SIG-M5 treated with dmso at 0.1 percent for 504 hours (cell line): ENCODE results near the gene RBP7.

Experiments used
- DNase-seq: peaks from one replicate; lab custom pipeline; 2025; ENCODE audit not compliant: unreplicated experiment; lab: John Stamatoyannopoulos, UW

Gene RBP7

DNA sequence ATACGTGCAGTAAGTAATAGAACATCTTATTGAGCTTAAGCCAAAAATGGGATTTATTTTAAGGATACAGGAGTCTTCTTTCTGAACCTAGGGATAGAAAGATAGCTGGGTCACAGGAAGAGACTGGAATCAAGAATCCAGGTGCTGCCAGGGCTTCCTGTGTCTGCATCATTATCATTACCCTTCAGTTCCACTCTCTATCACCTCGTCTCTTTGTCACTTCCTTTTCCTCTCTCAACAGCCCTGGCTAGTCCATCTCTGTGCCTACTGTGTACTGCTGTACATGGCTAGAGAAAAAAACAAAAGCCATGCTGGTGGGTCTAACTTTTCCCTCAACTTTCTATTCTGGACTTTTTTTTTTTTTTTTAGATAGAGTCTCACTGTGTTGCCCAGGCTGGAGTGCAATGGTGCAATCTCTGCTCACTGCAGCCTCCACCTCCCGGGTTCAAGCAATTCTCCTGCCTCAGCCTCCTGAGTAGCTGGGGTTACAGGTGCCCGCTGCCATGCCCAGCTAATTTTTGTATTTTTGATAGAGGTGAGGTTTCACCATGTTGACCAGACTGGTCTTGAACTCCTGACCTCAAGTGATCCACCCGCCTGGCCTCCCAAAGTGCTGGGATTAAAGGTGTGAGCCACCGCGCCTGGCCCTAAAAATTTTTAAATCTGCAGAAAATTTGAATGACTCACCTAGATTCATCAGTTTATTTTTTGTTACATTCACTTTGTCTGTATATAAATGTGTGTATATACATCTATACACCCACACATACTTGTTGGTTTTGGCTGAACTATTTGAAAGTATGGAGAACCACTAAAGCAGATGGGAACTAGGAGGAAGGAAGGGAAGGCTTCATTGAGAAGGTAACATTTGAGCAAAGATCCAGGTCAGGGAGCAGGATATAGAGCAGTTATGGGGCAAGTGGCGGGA, 67.7 kb downstream of the RBP7 start:
- DNase-seq, result no peak

DNA sequence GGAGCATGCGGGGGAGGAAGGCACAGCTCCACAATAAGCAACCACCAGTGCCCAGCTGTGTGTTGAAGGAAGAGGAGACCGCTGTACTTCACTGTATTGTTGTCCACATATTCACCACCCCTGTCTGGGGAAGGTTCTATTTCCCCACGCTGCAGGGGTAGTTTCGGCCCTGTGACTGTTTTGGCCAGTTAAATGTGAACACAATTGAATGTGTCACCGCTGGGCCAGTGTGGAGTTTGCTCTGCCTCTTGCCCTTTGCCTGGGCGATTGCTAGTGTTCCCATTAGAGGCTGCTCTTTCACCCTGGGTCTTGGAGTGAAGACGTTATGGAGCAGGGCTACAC, 68.3 kb downstream of the RBP7 start:
- no peak for DNase-seq
